DMS114 treated with DMSO at 0.1 percent for 48 hours (cell line): ENCODE data around the gene POTEJ.
"Not testable (repeated sequence)": the region's sequence is repeated elsewhere in the genome, so short reads cannot be mapped to it uniquely, and the experiment has no call there.

ENCODE experiments used
- DNase-seq: peaks from one replicate; lab custom pipeline; 2025; ENCODE audit not compliant: unreplicated experiment; lab: John Stamatoyannopoulos, UW

The POTEJ gene

GRCh38 chr2:130611140-130611539 lies at the start of gene POTEJ:
TSS of gene POTEJ (plus strand) at chr2:130611440. CDS start at chr2:130611533, 93 bp downstream.
- DNase-seq: not testable (repeated sequence)

DNA sequence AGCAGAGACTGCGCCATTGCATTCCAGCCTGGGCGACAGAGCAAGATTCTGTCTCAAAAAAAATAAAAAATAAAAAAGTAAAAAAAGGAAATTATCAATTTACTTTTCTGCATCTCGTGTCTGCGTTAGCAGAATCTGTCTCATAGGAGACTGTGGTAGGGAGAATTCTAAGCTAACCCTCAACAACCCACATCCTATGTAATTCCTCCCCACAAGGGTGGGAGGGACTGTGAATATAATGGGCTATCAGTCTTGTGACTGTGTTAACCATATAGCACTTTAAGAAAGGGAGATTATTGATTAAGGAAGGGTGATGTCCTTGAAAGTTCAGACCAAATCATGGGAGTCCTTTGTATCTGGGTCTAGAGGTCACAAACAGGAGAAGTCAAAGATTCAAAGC lies 45.1 kb upstream of the POTEJ start:
- DNase-seq: not testable (repeated sequence)

- not testable (repeated sequence) for DNase-seq
Observed at GRCh38 chr2:130571929-130572328, 39.3 kb upstream of the POTEJ start.

GRCh38 chr2:130574230-130574629 lies 37.0 kb upstream of the POTEJ start:
- not testable (repeated sequence) for DNase-seq

- DNase-seq: not testable (repeated sequence)
Observed at GRCh38 chr2:130576209-130576784, 34.9 kb upstream of the POTEJ start.

GRCh38 chr2:130577559-130577958 lies 33.7 kb upstream of the POTEJ start:
- DNase-seq: not testable (repeated sequence)

DNA sequence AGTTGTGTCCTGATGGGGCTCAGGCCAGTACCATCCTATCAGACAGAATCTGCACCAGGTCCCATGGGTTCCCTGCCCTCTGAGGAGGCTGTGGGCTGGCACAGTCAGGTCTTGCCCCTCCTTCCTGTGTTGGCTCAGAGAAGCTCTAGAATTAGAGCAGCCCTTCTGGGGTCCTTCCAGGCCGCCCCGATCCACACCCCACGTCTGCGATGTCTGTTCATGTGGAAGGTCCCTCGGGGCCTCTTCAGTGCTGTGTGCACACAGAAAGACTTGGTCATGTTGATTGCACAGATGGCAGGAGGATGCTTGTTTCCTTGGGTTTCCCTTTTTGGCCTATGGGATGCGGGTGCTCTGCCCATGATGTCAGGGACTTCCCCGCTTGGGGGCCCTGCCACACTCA lies 32.1 kb upstream of the POTEJ start:
- not testable (repeated sequence) for DNase-seq

- DNase-seq: not testable (repeated sequence)
Observed at GRCh38 chr2:130581491-130581890, 29.7 kb upstream of the POTEJ start.

- not testable (repeated sequence) for DNase-seq
Observed at GRCh38 chr2:130582970-130583369, 28.3 kb upstream of the POTEJ start.

DNA sequence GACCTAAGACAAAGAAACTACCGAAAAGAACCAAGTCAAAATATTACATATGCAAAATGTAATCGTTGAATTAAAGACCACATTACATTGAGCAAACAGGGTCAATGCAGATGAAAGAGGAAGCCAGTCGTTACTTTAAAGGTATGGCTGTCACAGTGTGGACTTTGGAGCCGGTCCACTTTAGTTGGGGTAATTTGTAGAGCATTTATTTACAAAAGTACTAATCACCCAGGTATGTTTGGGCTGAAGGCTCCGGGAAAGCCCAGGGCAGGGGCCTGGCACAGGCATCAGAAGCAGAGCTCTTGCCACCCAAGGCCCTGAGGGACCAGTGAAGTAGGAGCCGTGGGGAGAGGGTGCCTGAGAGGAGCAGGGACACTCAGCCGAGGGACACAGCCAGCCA lies 27.7 kb upstream of the POTEJ start:
- DNase-seq: not testable (repeated sequence)

GRCh38 chr2:130584726-130585125 lies 26.5 kb upstream of the POTEJ start:
- DNase-seq: not testable (repeated sequence)

GRCh38 chr2:130588688-130589458 lies 22.4 kb upstream of the POTEJ start:
- DNase-seq: not testable (repeated sequence)

DNA sequence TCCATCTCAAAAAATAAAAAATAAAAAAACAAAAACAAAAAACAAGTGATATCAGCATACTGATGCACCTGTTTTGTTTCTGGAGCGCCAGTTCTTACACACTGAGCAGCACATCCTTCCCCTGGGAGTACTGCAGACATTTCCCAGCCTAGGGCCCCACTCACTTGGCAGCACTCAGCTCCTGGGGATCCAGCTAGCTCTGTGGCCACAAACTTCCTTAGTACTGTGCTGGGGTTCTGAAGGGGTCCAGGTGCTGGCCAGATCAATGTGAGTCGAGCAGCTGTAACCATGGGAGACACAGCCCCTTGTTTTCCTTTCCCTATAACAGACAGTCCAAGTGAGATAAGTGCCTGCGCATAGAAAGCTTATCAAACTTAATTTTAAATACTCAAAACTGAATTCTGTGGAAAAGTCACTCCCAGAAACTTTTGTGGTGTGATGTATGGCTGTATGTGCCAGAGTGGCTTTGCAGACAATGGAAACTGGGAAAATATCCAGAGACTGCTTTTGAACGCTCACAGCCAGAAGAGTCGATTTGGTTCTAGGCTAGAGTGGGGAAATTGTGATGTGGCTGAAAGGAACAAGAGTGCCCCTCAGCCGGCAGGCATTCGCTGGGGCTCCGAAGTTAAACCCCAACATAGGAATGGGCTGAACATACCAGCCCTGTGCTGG lies 20.9 kb upstream of the POTEJ start:
- not testable (repeated sequence) for DNase-seq

DNA sequence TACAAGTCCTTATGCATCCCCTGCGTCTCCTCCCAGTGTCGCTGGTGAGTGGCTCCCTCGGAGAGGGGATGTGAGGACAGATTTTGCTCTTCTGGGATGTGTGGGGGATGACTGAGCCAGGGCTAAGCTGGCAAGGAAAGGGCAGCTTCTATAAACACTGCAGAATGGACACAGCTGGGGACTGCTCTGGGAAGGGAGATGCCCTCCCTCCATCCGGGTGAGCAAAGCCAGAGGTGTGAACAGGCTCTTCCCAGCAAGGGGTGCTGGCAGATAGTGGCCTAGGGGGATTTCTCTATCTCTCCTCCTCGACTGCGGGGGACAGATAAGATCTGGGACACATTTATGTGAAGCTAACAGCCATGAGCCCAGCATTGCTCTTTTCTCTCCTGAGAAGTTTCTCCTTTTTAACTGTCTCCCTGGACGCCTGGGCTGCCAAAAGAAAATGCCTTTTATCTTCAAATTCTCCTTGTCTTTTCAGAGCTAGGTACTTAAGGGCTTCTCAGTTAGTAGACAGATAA lies 20.3 kb upstream of the POTEJ start:
- DNase-seq: not testable (repeated sequence)

DNA sequence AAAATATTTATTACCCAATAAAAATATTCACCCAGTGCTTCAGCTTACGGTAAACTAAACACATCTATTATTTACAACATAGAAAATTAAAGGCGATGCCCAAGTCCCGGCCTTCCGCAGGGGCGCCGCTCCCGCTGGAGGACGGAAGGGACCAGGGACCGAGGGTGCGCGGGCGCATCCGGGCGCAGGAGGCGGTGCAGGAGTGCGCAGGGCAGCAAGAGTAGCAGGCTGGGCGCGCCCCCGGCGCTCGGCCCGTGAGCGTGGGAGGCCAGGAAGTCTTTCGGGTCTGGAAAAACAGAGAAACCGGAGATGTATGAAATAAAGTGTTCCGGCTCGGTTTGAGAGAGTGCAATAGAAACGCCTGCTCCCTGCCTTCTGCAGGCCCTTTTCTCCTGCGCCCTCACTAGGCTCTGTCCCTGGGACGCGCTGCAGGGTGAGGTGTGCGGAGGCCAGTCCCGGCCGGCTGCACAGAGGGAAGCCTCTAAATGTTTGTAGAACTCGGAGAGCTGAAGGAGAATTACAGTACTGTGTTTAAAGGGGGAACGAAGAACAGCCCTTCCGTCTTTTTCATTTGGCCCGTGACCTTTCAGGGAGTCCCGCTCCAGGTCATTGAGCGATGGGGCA lies 18.3 kb upstream of the POTEJ start:
- not testable (repeated sequence) for DNase-seq

DNA sequence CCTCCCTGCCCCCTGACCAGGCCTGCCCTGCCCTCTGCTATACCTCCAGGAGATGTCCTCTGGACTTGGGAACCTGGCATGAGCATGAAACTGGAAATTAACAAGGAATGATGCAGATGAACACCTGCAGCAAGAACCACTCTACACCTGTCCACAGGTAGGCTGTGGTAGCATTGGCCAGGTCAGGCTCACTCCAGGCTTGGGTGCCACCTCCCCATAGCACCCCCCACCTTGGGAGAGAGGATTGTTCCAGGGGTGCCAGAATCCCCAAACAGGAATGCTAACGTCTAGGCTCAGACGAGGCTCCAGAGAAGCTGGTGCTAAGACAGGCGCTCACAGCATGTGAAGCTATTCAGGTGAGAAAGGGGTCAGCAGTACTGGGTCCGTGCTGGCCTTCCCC lies 17.2 kb upstream of the POTEJ start:
- DNase-seq: not testable (repeated sequence)

GRCh38 chr2:130596757-130597156 lies 14.5 kb upstream of the POTEJ start:
- not testable (repeated sequence) for DNase-seq

DNA sequence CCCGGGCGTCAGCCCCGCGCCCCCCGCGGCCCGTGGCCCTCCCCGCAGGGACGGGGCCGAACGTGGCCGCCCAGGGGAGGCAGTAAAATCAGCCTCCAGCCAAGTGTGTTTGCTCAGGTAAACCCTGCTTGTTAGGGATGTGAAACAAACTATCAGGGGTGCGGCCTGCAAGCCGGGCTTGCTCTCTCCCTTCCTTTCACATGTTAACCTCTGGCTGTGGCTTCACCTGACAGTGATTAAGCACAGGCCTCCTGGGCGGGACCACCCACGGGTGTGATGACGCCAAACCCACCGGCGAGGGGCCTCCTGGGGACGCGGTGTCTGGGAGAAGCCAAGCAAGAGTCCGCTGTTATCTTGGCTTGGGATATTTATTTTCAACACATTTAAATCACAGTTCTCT lies 13.2 kb upstream of the POTEJ start:
- DNase-seq: not testable (repeated sequence)

DNA sequence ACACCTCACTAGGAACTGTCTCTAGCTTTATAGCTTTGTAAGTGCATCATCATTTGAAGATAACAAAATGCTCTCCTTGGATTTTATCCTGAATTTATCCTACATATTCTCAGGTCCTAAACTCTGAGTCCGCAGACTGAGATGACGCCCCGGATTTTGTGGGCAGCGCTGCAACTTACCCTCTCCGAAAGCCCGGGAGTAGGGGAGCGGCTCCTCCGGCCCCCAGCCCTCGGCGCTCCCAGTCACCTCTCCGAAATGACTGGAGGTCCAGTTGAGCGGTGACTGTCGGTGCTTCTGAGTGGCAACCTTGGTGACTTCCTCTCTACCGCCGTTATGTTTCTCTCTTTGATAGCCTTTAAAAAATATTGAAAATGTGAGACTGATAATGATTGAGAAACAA lies 12.8 kb upstream of the POTEJ start:
- DNase-seq: not testable (repeated sequence)

DNA sequence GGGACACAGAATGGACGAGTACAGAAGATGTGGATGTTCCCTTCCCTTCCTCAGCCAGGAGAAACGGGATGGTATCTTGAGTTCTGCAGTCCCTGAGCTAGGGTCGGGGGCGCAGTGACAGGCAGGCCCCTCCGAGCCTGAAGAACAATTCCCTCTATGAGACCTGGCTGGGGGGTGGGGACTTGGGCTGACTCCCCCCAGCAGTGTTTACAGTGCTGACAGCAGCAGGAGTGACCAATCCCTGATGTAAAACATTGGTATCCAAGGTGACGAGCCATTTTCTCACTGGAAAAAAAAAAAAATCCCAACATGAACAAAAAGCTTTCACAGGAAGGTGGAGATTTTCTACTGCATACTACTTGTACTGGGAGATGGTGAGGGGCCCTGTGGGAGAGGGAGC lies 11.8 kb upstream of the POTEJ start, which contains the start of gene CFC1:
TSS of gene CFC1 (minus strand) at position 183 of the 400 bp plus-strand sequence. CDS start 288 bp downstream, outside the sequence.
- not testable (repeated sequence) for DNase-seq

DNA sequence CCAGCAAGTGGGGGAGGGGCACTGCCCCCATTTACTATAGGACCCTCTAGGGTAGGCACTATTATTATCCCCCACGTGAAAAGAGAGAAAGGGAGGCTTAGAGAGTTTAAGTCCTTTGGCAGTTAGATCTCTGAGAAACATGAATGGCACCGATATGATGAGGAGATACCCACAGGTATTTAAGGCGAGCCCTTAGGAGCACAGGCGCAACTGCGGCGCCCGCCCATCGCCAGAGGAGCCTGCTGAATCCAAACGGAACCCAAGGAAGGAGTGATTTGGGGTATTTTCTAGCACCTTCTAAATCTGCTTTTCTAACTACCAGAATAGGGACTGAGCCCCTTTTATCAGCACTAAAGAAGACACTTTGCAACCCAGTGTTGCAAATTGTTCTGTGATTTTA lies 11.3 kb upstream of the POTEJ start:
- not testable (repeated sequence) for DNase-seq
